ENCODE data around the gene STIM1.

The STIM1 gene

DNA sequence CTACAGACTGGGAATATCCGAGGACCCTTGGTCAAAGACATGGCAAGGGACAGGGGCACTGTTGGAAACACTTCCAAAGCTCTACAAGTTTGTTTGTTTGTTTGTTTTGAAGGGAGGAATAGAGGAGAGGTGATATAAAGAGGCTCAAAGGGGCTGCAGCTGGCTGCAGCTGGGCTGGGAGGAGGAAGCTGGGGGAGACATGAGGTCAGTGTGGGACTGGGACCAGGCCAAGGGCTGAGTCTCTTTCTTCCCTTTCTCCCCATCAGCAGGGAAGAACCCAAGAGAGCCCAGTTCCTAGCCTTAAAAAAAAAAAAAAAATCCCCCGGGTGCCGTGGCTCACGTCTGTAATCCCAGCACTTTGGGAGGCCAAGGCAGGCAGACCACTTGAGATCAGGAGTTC lies 19.7 kb upstream of the STIM1 start:
- no peaks in the 10 kb centered on the region for H3K9me2 ChIP-seq (replicated peaks; ENCODE audit: control insufficient read depth, low read length)
- peaks cover 100% of the 10 kb centered on the region for H3K79me2 ChIP-seq (ENCODE audit: control insufficient read depth, low read length)
- no peak for TF ChIP-seq EZH2phosphoT487 (IDR thresholded peaks at IDR 0.05; ENCODE audit: borderline replicate concordance, low read length)
- H4K20me1 ChIP-seq (ENCODE audit: control insufficient read depth, insufficient read depth, low read depth, low read length), result peaks cover 39% of the 10 kb centered on the region
- peaks cover 64% of the 10 kb centered on the region for H3K36me3 ChIP-seq (ENCODE audit: control insufficient read depth, low read length)
- H3K4me2 ChIP-seq (ENCODE audit: low read length), result peak overlapping the region; percentile 36
- H3F3A ChIP-seq (ENCODE audit: control insufficient read depth, insufficient read depth), result peaks cover 18% of the 10 kb centered on the region
- H3K9me3 ChIP-seq (ENCODE audit: control insufficient read depth, insufficient read depth, low read length), result no peaks in the 10 kb centered on the region
- H3K4me1 ChIP-seq (ENCODE audit: control insufficient read depth, low read length), result peaks cover 61% of the 10 kb centered on the region
- no peak overlapping the region for H3K27ac ChIP-seq (ENCODE audit: low read depth, low read length)
- no peaks in the 10 kb centered on the region for H3K27me3 ChIP-seq (ENCODE audit: control insufficient read depth, low read length)
- H3K4me3 ChIP-seq (ENCODE audit: low read length), result no peak overlapping the region

DNA sequence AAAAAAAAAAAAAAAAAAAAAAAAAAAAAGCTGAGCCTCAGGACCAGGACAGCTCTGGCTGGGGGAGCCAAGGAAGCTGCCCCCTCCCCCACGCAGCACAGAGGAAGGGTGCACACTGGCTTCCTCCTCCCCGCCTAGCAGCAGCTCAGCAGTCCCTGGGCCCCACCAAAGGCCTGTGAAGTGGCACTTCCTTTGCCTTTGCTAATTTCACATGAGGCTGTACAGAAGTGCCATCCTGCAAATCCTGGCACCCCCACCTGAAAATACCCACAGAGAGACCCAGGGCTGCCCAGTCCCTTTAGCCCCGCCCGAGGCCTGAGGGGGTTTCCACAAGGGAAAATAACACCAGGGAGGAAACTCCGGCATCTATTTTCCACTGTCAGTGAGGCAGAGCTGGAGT lies 18.6 kb upstream of the STIM1 start:
- Histone ChIP-seq H3K36me3 (ENCODE audit: control insufficient read depth, low read length) (peaks cover 57% of the 10 kb centered on the region), H3K4me3 (ENCODE audit: low read length) (peak overlapping the region; percentile 91), H4K20me1 (ENCODE audit: control insufficient read depth, insufficient read depth, low read depth, low read length) (peaks cover 38% of the 10 kb centered on the region), H3F3A (ENCODE audit: control insufficient read depth, insufficient read depth) (peaks cover 21% of the 10 kb centered on the region), H3K27ac (ENCODE audit: low read depth, low read length) (peak overlapping the region; percentile 14; the same call in 1 of the 2 replicates), H3K4me1 (ENCODE audit: control insufficient read depth, low read length) (peaks cover 65% of the 10 kb centered on the region), H3K79me2 (ENCODE audit: control insufficient read depth, low read length) (peaks cover 88% of the 10 kb centered on the region), H3K9me3 (ENCODE audit: control insufficient read depth, insufficient read depth, low read length) (no peaks in the 10 kb centered on the region), H3K9me2 (replicated peaks; ENCODE audit: control insufficient read depth, low read length) (no peaks in the 10 kb centered on the region), H3K27me3 (ENCODE audit: control insufficient read depth, low read length) (no peaks in the 10 kb centered on the region), H3K4me2 (ENCODE audit: low read length) (peak overlapping the region; percentile 100)
- TF ChIP-seq EZH2phosphoT487 (IDR thresholded peaks at IDR 0.05; ENCODE audit: borderline replicate concordance, low read length), result no peak
- TF ChIP-seq, protein P1, sequence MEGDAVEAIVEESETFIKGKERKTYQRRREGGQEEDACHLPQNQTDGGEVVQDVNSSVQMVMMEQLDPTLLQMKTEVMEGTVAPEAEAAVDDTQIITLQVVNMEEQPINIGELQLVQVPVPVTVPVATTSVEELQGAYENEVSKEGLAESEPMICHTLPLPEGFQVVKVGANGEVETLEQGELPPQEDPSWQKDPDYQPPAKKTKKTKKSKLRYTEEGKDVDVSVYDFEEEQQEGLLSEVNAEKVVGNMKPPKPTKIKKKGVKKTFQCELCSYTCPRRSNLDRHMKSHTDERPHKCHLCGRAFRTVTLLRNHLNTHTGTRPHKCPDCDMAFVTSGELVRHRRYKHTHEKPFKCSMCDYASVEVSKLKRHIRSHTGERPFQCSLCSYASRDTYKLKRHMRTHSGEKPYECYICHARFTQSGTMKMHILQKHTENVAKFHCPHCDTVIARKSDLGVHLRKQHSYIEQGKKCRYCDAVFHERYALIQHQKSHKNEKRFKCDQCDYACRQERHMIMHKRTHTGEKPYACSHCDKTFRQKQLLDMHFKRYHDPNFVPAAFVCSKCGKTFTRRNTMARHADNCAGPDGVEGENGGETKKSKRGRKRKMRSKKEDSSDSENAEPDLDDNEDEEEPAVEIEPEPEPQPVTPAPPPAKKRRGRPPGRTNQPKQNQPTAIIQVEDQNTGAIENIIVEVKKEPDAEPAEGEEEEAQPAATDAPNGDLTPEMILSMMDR (IDR thresholded peaks at IDR 0.05; ENCODE audit: low read depth, low read length, poor library complexity, severe bottlenecking), result no peak

DNA sequence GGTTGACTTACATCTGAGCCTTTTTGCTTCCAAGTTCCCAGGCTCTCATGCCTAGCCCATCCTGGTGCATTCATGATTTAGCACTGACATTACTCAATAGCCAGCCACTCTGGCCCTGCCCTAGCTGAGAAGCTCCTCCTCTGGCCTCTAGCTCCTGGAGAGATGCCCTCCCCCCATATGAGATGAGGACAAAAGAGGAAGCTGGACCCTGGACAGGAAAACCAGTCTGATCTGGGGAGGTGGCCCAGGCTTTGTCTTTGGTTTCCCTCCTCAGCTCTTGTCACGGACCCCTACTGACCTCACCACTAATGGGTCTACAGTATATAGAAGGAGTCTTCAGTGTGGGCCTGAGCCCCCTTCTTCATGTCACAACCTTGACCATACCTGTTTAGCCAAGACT lies 17.7 kb upstream of the STIM1 start:
- Histone ChIP-seq H3K36me3 (ENCODE audit: control insufficient read depth, low read length) (peaks cover 53% of the 10 kb centered on the region), H3K4me1 (ENCODE audit: control insufficient read depth, low read length) (peaks cover 69% of the 10 kb centered on the region), H3K79me2 (ENCODE audit: control insufficient read depth, low read length) (peaks cover 79% of the 10 kb centered on the region), H3F3A (ENCODE audit: control insufficient read depth, insufficient read depth) (peaks cover 24% of the 10 kb centered on the region), H4K20me1 (ENCODE audit: control insufficient read depth, insufficient read depth, low read depth, low read length) (peaks cover 32% of the 10 kb centered on the region), H3K27me3 (ENCODE audit: control insufficient read depth, low read length) (no peaks in the 10 kb centered on the region), H3K27ac (ENCODE audit: low read depth, low read length) (peak overlapping the region; percentile 84; the same call in 1 of the 2 replicates), H3K9me2 (replicated peaks; ENCODE audit: control insufficient read depth, low read length) (no peaks in the 10 kb centered on the region), H3K4me3 (ENCODE audit: low read length) (peak overlapping the region; percentile 91), H3K4me2 (ENCODE audit: low read length) (peak overlapping the region; percentile 100), H3K9me3 (ENCODE audit: control insufficient read depth, insufficient read depth, low read length) (no peaks in the 10 kb centered on the region)
- no peak for TF ChIP-seq EZH2phosphoT487 (IDR thresholded peaks at IDR 0.05; ENCODE audit: borderline replicate concordance, low read length)
- TF ChIP-seq, protein P1 (IDR thresholded peaks at IDR 0.05; ENCODE audit: low read depth, low read length, poor library complexity, severe bottlenecking), result no peak

DNA sequence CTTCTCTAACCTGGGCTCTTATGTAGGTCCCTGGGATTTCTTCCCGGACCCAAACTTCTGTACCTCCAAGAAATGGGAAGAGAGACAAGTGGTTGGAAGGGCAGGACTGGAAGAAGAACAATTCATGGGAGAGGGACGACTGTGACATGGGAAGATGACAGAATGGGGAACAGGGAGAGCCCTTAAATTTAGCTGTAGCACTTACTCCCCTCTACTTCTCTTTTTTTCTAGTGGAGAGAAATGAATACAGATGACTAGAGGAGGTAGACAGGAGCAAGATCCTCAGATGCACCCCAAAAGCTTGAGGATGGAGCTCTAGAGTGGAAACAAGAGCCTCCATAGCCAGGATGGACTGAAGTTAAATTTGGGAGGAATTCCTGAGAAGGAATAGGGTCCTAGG lies 17.0 kb upstream of the STIM1 start:
- H3K4me3 ChIP-seq (ENCODE audit: low read length), result peak overlapping the region; percentile 91
- no peak for TF ChIP-seq EZH2phosphoT487 (IDR thresholded peaks at IDR 0.05; ENCODE audit: borderline replicate concordance, low read length)
- TF ChIP-seq, protein P1 (IDR thresholded peaks at IDR 0.05; ENCODE audit: low read depth, low read length, poor library complexity, severe bottlenecking), result no peak
- peaks cover 69% of the 10 kb centered on the region for H3K4me1 ChIP-seq (ENCODE audit: control insufficient read depth, low read length)
- peaks cover 24% of the 10 kb centered on the region for H3F3A ChIP-seq (ENCODE audit: control insufficient read depth, insufficient read depth)
- peaks cover 72% of the 10 kb centered on the region for H3K79me2 ChIP-seq (ENCODE audit: control insufficient read depth, low read length)
- H3K36me3 ChIP-seq (ENCODE audit: control insufficient read depth, low read length), result peaks cover 48% of the 10 kb centered on the region
- H3K9me3 ChIP-seq (ENCODE audit: control insufficient read depth, insufficient read depth, low read length), result no peaks in the 10 kb centered on the region
- H3K27ac ChIP-seq (ENCODE audit: low read depth, low read length), result peak overlapping the region; percentile 84
- peak overlapping the region; percentile 100 for H3K4me2 ChIP-seq (ENCODE audit: low read length)
- H3K9me2 ChIP-seq (replicated peaks; ENCODE audit: control insufficient read depth, low read length), result no peaks in the 10 kb centered on the region
- no peaks in the 10 kb centered on the region for H3K27me3 ChIP-seq (ENCODE audit: control insufficient read depth, low read length)
- H4K20me1 ChIP-seq (ENCODE audit: control insufficient read depth, insufficient read depth, low read depth, low read length), result peaks cover 29% of the 10 kb centered on the region
